Left ventricle myocardium inferior (tissue), 1 donor: Measurements from ENCODE around the gene ZDHHC14. TPM values are rescaled to one million over a fixed set of nuclear protein-coding genes. Genes with fewer than 3 reads are reported as not detected.

Experiments
- DNase-seq: peaks from one replicate; pipeline ENCODE4 v3.0.0-alpha.2; 2020
- H3K27ac ChIP-seq: fragments of 200-600 bp; replicated peaks from 2 replicates; pipeline ENCODE4 v1.8.0; 2021
- H3K27me3 ChIP-seq: fragments of 200-600 bp; 2 replicates; pipeline ENCODE4 v1.8.0; 2021; ENCODE audit warnings: low read depth
- H3K36me3 ChIP-seq: fragments of 200-600 bp; 2 replicates; pipeline ENCODE4 v1.8.0; 2021
- H3K4me1 ChIP-seq: fragments of 200-600 bp; 2 replicates; pipeline ENCODE4 v1.8.0; 2021
- H3K4me3 ChIP-seq: fragments of 200-600 bp; 2 replicates; pipeline ENCODE4 v1.8.0; 2021; ENCODE audit warnings: mild to moderate bottlenecking, moderate library complexity
- H3K9me3 ChIP-seq: fragments of 200-600 bp; replicated peaks from 2 replicates; pipeline ENCODE4 v1.8.0; 2021
- intact Hi-C: fragments of 100-400 bp; cut with micrococcal nuclease; formaldehyde crosslinking; loops from one replicate; pipeline ENCODE4 v1.11.0; 2022
- total RNA-seq: library from RNA; stranded (reverse); fragmentation: NEBNext Ultra II Directional; extraction: Animal tissue kit (Norgen Biotek cat#: 25700); gene quantifications from one replicate; pipeline ENCODE4 v1.2.1, GENCODE V29; 2021
- TF ChIP-seq, protein P1 (sequence below): fragments of 200-600 bp; IDR thresholded peaks from 2 replicates; pipeline ENCODE4 v1.8.0; 2021; ENCODE audit warnings: antibody characterized with exemption, mild to moderate bottlenecking, borderline replicate concordance
- donor health status: DM: no; HTN: yes; CAD: no; lungs with severe emphysema.

ZDHHC14 gene
- total RNA-seq, 1 donor from 2014 or later: 10.0 TPM

DNA sequence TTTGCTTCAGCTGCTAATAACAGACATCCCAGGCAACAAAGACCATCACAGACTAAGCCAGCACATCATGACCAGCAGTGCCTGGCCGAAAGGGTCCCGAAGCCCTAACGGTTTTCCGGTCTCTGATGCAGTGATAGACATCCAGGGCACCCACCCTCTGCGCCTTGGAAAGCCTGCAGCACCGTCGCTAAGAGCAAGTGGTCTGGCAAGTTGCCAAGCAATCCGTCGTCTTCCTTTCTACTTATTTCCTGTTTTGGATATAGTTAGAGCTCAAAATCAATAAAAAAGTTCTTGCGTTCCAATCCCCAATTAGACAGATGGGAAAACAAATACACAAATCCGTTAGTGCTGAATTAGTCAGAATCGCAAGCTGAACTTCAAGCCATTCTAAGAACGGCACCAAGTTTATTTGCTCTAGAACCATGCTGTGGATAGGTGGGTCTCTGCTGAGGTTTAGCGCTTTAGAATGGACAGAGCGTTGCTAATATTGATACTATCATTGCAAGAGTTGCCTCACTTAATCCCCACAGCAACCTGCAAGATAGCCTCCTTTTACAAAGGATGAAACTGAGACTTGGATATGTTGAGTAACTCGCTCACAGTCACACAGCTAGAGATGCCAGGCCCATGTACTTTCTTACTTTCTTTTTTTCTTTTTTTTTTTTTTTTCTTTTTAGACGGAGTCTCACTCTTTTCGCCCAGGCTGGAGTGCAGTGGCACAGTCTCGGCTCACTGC, 278.7 kb downstream of the ZDHHC14 start:
- Histone ChIP-seq H3K27ac (no peak overlapping the region), H3K27me3 (no peaks in the 10 kb centered on the region), H3K4me1 (no peaks in the 10 kb centered on the region), H3K4me3 (peak overlapping the region; percentile 1), H3K36me3 (peaks cover 10% of the 10 kb centered on the region), H3K9me3 (no peaks in the 10 kb centered on the region)
- TF ChIP-seq, protein P1, sequence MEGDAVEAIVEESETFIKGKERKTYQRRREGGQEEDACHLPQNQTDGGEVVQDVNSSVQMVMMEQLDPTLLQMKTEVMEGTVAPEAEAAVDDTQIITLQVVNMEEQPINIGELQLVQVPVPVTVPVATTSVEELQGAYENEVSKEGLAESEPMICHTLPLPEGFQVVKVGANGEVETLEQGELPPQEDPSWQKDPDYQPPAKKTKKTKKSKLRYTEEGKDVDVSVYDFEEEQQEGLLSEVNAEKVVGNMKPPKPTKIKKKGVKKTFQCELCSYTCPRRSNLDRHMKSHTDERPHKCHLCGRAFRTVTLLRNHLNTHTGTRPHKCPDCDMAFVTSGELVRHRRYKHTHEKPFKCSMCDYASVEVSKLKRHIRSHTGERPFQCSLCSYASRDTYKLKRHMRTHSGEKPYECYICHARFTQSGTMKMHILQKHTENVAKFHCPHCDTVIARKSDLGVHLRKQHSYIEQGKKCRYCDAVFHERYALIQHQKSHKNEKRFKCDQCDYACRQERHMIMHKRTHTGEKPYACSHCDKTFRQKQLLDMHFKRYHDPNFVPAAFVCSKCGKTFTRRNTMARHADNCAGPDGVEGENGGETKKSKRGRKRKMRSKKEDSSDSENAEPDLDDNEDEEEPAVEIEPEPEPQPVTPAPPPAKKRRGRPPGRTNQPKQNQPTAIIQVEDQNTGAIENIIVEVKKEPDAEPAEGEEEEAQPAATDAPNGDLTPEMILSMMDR: no peak
- no peak for DNase-seq
- intact Hi-C loops: no loop called here

DNA sequence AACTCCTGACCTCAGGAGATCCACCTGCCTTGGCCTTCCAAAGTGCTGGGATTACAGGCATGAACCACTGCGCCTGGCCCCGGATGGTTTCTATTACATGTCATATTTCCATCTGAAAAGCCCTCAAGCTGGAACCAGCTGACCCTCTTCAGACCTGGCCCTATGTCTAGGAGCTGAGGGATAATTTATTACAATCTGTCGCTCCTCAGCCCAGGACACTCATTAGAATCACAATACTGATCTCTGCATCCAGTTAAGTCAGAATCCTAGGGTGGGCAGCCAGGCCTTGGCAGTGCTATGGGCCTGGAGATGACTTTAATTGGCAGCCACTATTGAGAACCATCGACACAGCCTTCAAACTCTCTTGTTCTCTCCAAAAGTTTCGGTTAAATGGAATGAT, 279.4 kb downstream of the ZDHHC14 start:
- H3K9me3 ChIP-seq: no peaks in the 10 kb centered on the region
- H3K4me3 ChIP-seq: no peak overlapping the region
- no peak for DNase-seq
- intact Hi-C loops: no loop called here
- H3K4me1 ChIP-seq: no peaks in the 10 kb centered on the region
- peaks cover 5% of the 10 kb centered on the region for H3K36me3 ChIP-seq
- H3K27ac ChIP-seq: no peak overlapping the region
- TF ChIP-seq, protein P1: no peak
- H3K27me3 ChIP-seq: no peaks in the 10 kb centered on the region

GRCh38 chr6:157661652-157662051, 280.7 kb downstream of the ZDHHC14 start:
- intact Hi-C loops: no loop called here

GRCh38 chr6:157663261-157663660, 282.3 kb downstream of the ZDHHC14 start:
- Histone ChIP-seq H3K4me3 (no peak overlapping the region), H3K27me3 (no peaks in the 10 kb centered on the region), H3K27ac (no peak overlapping the region), H3K9me3 (no peaks in the 10 kb centered on the region), H3K4me1 (peaks cover 4% of the 10 kb centered on the region), H3K36me3 (no peaks in the 10 kb centered on the region)
- intact Hi-C loops: no loop called here
- DNase-seq: no peak
- TF ChIP-seq, protein P1: no peak

More at GRCh38 chr6:157661652-157662051, 280.7 kb downstream of the ZDHHC14 start:
- Histone ChIP-seq H3K36me3 (peaks cover 5% of the 10 kb centered on the region), H3K27me3 (no peaks in the 10 kb centered on the region), H3K9me3 (no peaks in the 10 kb centered on the region), H3K4me3 (no peak overlapping the region), H3K27ac (no peak overlapping the region), H3K4me1 (no peaks in the 10 kb centered on the region)
- TF ChIP-seq, protein P1: no peak
- no peak for DNase-seq

- Histone ChIP-seq H3K4me1 (peaks cover 16% of the 10 kb centered on the region), H3K27ac (no peak overlapping the region), H3K9me3 (no peaks in the 10 kb centered on the region), H3K27me3 (no peaks in the 10 kb centered on the region), H3K4me3 (no peak overlapping the region), H3K36me3 (no peaks in the 10 kb centered on the region)
- intact Hi-C loops: loop anchor here (5.0 kb wide), 1 partner anchor 348 kb away; no protein-coding TSS in a partner anchor
- DNase-seq: no peak
- TF ChIP-seq, protein P1: no peak
Measured at GRCh38 chr6:157665180-157665579, 284.2 kb downstream of the ZDHHC14 start.
